Sigmoid colon (tissue), 3 donors: ENCODE measurements around the gene AP5S1.
"Not testable (repeated sequence)": the region's sequence is repeated elsewhere in the genome, so short reads cannot be mapped to it uniquely, and the experiment has no call there.

Experiments used
- POLR2A ChIP-seq, 2 donors: fragments of 450-650 bp; IDR thresholded peaks; one replicate each; pipeline ENCODE4 v1.6.1; 2016; ENCODE audit warnings: antibody characterized with exemption in 2 of 2, mild to moderate bottlenecking in 2 of 2, moderate library complexity in 2 of 2
- TF ChIP-seq, protein P1 (sequence below), 4 experiments: fragments of 450-650 bp in 3 of 4; fragments of 200-600 bp in 1 of 4; IDR thresholded peaks; one replicate each; pipeline ENCODE4 v1.5.1; 2016 to 2019; ENCODE audit warnings: antibody characterized with exemption in 4 of 4, mild to moderate bottlenecking in 3 of 4, moderate library complexity in 2 of 4

DNA sequence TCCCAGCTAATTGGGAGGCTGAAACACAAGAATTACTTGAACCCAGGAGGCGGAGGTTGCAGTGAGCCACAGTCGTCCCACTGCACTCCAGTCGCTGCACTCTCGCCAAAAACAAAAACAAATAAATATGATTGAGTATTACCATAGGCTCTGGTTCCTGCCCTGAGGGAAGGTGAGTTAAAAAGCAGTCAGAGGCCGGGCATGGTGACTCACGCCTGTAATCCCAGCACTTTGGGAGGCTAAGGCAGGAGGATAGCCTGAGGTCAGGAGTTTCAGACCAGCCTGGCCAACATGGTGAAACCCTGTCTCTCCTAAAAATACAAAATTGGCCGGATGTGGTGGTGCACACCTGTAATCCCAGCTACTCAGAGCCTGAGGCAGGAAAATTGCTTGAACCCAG lies 19.9 kb downstream of the AP5S1 start:
- TF ChIP-seq POLR2A (IDR thresholded peaks at IDR 0.05): not testable (repeated sequence)
- TF ChIP-seq, protein P1, sequence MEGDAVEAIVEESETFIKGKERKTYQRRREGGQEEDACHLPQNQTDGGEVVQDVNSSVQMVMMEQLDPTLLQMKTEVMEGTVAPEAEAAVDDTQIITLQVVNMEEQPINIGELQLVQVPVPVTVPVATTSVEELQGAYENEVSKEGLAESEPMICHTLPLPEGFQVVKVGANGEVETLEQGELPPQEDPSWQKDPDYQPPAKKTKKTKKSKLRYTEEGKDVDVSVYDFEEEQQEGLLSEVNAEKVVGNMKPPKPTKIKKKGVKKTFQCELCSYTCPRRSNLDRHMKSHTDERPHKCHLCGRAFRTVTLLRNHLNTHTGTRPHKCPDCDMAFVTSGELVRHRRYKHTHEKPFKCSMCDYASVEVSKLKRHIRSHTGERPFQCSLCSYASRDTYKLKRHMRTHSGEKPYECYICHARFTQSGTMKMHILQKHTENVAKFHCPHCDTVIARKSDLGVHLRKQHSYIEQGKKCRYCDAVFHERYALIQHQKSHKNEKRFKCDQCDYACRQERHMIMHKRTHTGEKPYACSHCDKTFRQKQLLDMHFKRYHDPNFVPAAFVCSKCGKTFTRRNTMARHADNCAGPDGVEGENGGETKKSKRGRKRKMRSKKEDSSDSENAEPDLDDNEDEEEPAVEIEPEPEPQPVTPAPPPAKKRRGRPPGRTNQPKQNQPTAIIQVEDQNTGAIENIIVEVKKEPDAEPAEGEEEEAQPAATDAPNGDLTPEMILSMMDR (IDR thresholded peaks at IDR 0.05): not testable (repeated sequence)
